GM23338 (cell line): ENCODE measurements around the gene ASPG. TPM values are rescaled to one million over a fixed set of nuclear protein-coding genes. Genes with fewer than 3 reads are reported as not detected.

Experiments used
- ATAC-seq: fragments of 200-7000 bp; cut with Tn5 transposase; 3 replicates; pipeline ENCODE4 v1.9.1; 2020
- DNase-seq: peaks from one replicate; pipeline ENCODE4 v3.0.0-alpha.2; 2015; ENCODE audit warnings: low spot score
- H2AFZ ChIP-seq: fragments of 200-600 bp; sonication (generic); 2 replicates; pipeline ENCODE4 v1.8.0; 2016; ENCODE audit warnings: antibody characterized with exemption, mild to moderate bottlenecking, moderate library complexity
- H3F3A ChIP-seq: fragments of 200-600 bp; sonication (generic); replicated peaks from 2 replicates; pipeline ENCODE4 v1.8.0; 2017; ENCODE audit warnings: antibody characterized with exemption, mixed run types, low read depth
- H3K27ac ChIP-seq: fragments of 200-600 bp; sonication (generic); 2 replicates; pipeline ENCODE4 v1.6.1; 2016; ENCODE audit warnings: low read depth
- H3K27me3 ChIP-seq: fragments of 200-600 bp; sonication (generic); 2 replicates; pipeline ENCODE4 v1.8.0; 2016; ENCODE audit warnings: mild to moderate bottlenecking, mixed run types, moderate library complexity; ENCODE audit not compliant: insufficient read depth
- H3K36me3 ChIP-seq: fragments of 200-600 bp; sonication (generic); 2 replicates; pipeline ENCODE4 v1.8.0; 2016; ENCODE audit warnings: mild to moderate bottlenecking; ENCODE audit not compliant: insufficient read depth
- H3K4me1 ChIP-seq: fragments of 200-600 bp; sonication (generic); 2 replicates; pipeline ENCODE4 v1.8.0; 2016; ENCODE audit warnings: mild to moderate bottlenecking, moderate library complexity; ENCODE audit not compliant: insufficient read depth
- H3K4me2 ChIP-seq: fragments of 200-600 bp; sonication (generic); 2 replicates; pipeline ENCODE4 v1.7.1; 2017; ENCODE audit warnings: mixed run types
- H3K4me3 ChIP-seq: fragments of 200-600 bp; sonication (generic); 2 replicates; pipeline ENCODE4 v1.6.1; 2016; ENCODE audit warnings: mixed run types
- H3K79me2 ChIP-seq: fragments of 200-600 bp; sonication (generic); replicated peaks from 2 replicates; pipeline ENCODE4 v1.8.0; 2017; ENCODE audit warnings: mild to moderate bottlenecking; ENCODE audit not compliant: insufficient read depth
- H3K9me2 ChIP-seq: fragments of 200-600 bp; sonication (generic); 2 replicates; pipeline ENCODE4 v1.8.0; 2017; ENCODE audit not compliant: insufficient read depth
- H4K20me1 ChIP-seq: fragments of 200-600 bp; sonication (generic); replicated peaks from 2 replicates; pipeline ENCODE4 v1.8.0; 2017; ENCODE audit warnings: mild to moderate bottlenecking; ENCODE audit not compliant: insufficient read depth
- H3K27ac Mint-ChIP-seq: 2 replicates; pipeline ENCODE4 v1.8.0; 2020; ENCODE audit warnings: inconsistent platforms, mild to moderate bottlenecking, moderate library complexity, mixed read lengths
- H3K27me3 Mint-ChIP-seq: 3 replicates; pipeline ENCODE4 v1.8.0; 2022; ENCODE audit warnings: low read depth, mild to moderate bottlenecking, moderate library complexity, mixed read lengths, inconsistent platforms; ENCODE audit not compliant: insufficient read depth, poor library complexity
- H3K36me3 Mint-ChIP-seq: 3 replicates; pipeline ENCODE4 v1.8.0; 2021; ENCODE audit warnings: low read depth, mild to moderate bottlenecking, inconsistent platforms, moderate library complexity, mixed read lengths
- H3K4me1 Mint-ChIP-seq: 3 replicates; pipeline ENCODE4 v1.8.0; 2020; ENCODE audit warnings: mild to moderate bottlenecking, inconsistent platforms, mixed read lengths
- H3K4me3 Mint-ChIP-seq: 3 replicates; pipeline ENCODE4 v1.8.0; 2021; ENCODE audit warnings: moderate library complexity, mild to moderate bottlenecking, inconsistent platforms, mixed read lengths
- H3K9me3 Mint-ChIP-seq: 3 replicates; pipeline ENCODE4 v1.8.0; 2020; ENCODE audit warnings: moderate library complexity, mild to moderate bottlenecking, inconsistent platforms, mixed read lengths
- EZH2 ChIP-seq: fragments of 200-600 bp; sonication (generic); IDR thresholded peaks from one replicate; pipeline ENCODE4 v1.8.0; 2017; ENCODE audit warnings: antibody characterized with exemption, mild to moderate bottlenecking, low read depth; ENCODE audit not compliant: unreplicated experiment
- JUNB ChIP-seq: IDR thresholded peaks from one replicate; pipeline ENCODE4 v1.6.1; 2016; ENCODE audit warnings: antibody characterized with exemption; ENCODE audit not compliant: unreplicated experiment
- POLR2AphosphoS5 ChIP-seq: IDR thresholded peaks from 2 replicates; pipeline ENCODE4 v1.6.1; 2016; ENCODE audit warnings: antibody characterized with exemption, low read depth
- STAT1 ChIP-seq: IDR thresholded peaks from one replicate; pipeline ENCODE4 v1.6.1; 2016; ENCODE audit warnings: antibody characterized with exemption; ENCODE audit not compliant: unreplicated experiment
- ZNF114 ChIP-seq: fragments of 250-450 bp; sonication (Bioruptor Pico); IDR thresholded peaks from 2 replicates; pipeline ENCODE4 v1.5.0; 2020; ENCODE audit warnings: mild to moderate bottlenecking, moderate library complexity
- ZNF331 ChIP-seq: fragments of 250-450 bp; sonication (Bioruptor Pico); IDR thresholded peaks from 2 replicates; pipeline ENCODE4 v1.5.0; 2020; ENCODE audit warnings: low read depth, mild to moderate bottlenecking, moderate library complexity
- polyA plus RNA-seq: library from polyadenylated mRNA; unstranded; fragments of >200 nt; fragmentation: Nextera tagmentation; extraction: Ambion mirVana; gene quantifications from 2 replicates; pipeline ENCODE4 v1.2.1, GENCODE V29; 2016
- total RNA-seq: library from RNA; depleted of rRNA; stranded (reverse); fragments of >200 nt; shearing (Covaris generic); gene quantifications from 2 replicates; pipeline ENCODE4 v1.2.3, GENCODE V29; 2014
- TF ChIP-seq, protein P1 (sequence below), 2 experiments: fragments of 200-600 bp in 1 of 2; sonication (generic) in 1 of 2; conservative IDR thresholded peaks; 2 replicates each; pipeline versions ENCODE4 v1.5.1 to v1.6.1; 2016 to 2017; ENCODE audit warnings: antibody characterized with exemption in 2 of 2, low read depth in 2 of 2, mild to moderate bottlenecking in 2 of 2, moderate library complexity in 1 of 2
- TF ChIP-seq, protein P2 (sequence below): IDR thresholded peaks from 2 replicates; pipeline ENCODE4 v1.6.1; 2016; ENCODE audit warnings: antibody characterized with exemption
- TF ChIP-seq, protein P3 (sequence below): IDR thresholded peaks from one replicate; pipeline ENCODE4 v1.6.1; 2018; ENCODE audit warnings: antibody characterized with exemption; ENCODE audit not compliant: unreplicated experiment

The ASPG gene
- total and polyA plus RNA-seq, 2 experiments from 2014 or later: 0.61 to 6.2 TPM

DNA sequence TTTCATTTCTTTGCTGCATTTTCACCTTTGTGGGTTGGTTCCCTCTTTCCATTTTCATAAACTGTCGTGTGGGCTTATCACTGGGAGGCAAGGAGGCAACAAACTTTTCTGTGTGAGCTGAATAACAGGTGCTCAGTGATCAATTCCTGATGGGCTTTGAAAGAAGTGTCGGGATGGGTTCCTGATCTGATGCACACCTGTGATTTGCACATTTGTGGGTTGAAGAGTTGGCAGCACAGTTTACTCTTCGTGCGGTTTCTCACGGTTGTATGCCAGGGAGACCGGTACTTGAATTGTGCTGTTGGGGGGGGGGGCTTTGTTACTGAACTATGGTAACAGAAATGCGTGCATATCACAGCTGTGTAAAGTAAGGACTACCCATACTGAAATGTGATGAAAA, 16.0 kb upstream of the ASPG start:
- no peak overlapping the region for H3K4me3 Mint-ChIP-seq
- Histone ChIP-seq H2AFZ (no peak overlapping the region), H3K27ac (no peak overlapping the region), H3F3A (no peaks in the 10 kb centered on the region), H3K4me3 (no peak overlapping the region), H3K36me3 (no peaks in the 10 kb centered on the region; the same call in 1 of the 2 replicates), H3K4me2 (no peak overlapping the region), H3K27me3 (no peaks in the 10 kb centered on the region), H4K20me1 (no peaks in the 10 kb centered on the region), H3K4me1 (no peaks in the 10 kb centered on the region), H3K79me2 (no peaks in the 10 kb centered on the region), H3K9me2 (peaks cover 9% of the 10 kb centered on the region)
- TF ChIP-seq, protein P1, sequence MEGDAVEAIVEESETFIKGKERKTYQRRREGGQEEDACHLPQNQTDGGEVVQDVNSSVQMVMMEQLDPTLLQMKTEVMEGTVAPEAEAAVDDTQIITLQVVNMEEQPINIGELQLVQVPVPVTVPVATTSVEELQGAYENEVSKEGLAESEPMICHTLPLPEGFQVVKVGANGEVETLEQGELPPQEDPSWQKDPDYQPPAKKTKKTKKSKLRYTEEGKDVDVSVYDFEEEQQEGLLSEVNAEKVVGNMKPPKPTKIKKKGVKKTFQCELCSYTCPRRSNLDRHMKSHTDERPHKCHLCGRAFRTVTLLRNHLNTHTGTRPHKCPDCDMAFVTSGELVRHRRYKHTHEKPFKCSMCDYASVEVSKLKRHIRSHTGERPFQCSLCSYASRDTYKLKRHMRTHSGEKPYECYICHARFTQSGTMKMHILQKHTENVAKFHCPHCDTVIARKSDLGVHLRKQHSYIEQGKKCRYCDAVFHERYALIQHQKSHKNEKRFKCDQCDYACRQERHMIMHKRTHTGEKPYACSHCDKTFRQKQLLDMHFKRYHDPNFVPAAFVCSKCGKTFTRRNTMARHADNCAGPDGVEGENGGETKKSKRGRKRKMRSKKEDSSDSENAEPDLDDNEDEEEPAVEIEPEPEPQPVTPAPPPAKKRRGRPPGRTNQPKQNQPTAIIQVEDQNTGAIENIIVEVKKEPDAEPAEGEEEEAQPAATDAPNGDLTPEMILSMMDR (conservative IDR thresholded peaks at IDR 0.05; ENCODE audit: low read depth in 2 of 2): no peak
- TF ChIP-seq POLR2AphosphoS5 (no peak), JUNB (no peak), STAT1 (no peak)
- no peak for DNase-seq
- H3K9me3 Mint-ChIP-seq: peaks cover 53% of the 10 kb centered on the region
- H3K4me1 Mint-ChIP-seq: no peaks in the 10 kb centered on the region
- peaks cover 10% of the 10 kb centered on the region for H3K27me3 Mint-ChIP-seq
- peaks cover 14% of the 10 kb centered on the region for H3K36me3 Mint-ChIP-seq
- no peak for ATAC-seq
- no peak overlapping the region for H3K27ac Mint-ChIP-seq

GRCh38 chr14:104072586-104072985, 12.9 kb upstream of the ASPG start:
- Histone ChIP-seq H3K9me2 (peaks cover 9% of the 10 kb centered on the region), H3F3A (no peaks in the 10 kb centered on the region), H2AFZ (no peak overlapping the region), H3K4me1 (no peaks in the 10 kb centered on the region), H4K20me1 (no peaks in the 10 kb centered on the region), H3K4me3 (no peak overlapping the region), H3K4me2 (no peak overlapping the region), H3K27ac (no peak overlapping the region), H3K36me3 (no peaks in the 10 kb centered on the region), H3K27me3 (no peaks in the 10 kb centered on the region), H3K79me2 (no peaks in the 10 kb centered on the region)
- no peak for TF ChIP-seq EZH2
- TF ChIP-seq, protein P1 (conservative IDR thresholded peaks at IDR 0.05; ENCODE audit: low read depth in 2 of 2): no peak
- TF ChIP-seq, protein P2, sequence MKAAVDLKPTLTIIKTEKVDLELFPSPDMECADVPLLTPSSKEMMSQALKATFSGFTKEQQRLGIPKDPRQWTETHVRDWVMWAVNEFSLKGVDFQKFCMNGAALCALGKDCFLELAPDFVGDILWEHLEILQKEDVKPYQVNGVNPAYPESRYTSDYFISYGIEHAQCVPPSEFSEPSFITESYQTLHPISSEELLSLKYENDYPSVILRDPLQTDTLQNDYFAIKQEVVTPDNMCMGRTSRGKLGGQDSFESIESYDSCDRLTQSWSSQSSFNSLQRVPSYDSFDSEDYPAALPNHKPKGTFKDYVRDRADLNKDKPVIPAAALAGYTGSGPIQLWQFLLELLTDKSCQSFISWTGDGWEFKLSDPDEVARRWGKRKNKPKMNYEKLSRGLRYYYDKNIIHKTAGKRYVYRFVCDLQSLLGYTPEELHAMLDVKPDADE: no peak
- no peak for TF ChIP-seq ZNF331 (CRISPR knock-in tag)
- no peak for TF ChIP-seq STAT1
- TF ChIP-seq, protein P3, sequence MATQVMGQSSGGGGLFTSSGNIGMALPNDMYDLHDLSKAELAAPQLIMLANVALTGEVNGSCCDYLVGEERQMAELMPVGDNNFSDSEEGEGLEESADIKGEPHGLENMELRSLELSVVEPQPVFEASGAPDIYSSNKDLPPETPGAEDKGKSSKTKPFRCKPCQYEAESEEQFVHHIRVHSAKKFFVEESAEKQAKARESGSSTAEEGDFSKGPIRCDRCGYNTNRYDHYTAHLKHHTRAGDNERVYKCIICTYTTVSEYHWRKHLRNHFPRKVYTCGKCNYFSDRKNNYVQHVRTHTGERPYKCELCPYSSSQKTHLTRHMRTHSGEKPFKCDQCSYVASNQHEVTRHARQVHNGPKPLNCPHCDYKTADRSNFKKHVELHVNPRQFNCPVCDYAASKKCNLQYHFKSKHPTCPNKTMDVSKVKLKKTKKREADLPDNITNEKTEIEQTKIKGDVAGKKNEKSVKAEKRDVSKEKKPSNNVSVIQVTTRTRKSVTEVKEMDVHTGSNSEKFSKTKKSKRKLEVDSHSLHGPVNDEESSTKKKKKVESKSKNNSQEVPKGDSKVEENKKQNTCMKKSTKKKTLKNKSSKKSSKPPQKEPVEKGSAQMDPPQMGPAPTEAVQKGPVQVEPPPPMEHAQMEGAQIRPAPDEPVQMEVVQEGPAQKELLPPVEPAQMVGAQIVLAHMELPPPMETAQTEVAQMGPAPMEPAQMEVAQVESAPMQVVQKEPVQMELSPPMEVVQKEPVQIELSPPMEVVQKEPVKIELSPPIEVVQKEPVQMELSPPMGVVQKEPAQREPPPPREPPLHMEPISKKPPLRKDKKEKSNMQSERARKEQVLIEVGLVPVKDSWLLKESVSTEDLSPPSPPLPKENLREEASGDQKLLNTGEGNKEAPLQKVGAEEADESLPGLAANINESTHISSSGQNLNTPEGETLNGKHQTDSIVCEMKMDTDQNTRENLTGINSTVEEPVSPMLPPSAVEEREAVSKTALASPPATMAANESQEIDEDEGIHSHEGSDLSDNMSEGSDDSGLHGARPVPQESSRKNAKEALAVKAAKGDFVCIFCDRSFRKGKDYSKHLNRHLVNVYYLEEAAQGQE: no peak
- TF ChIP-seq JUNB: no peak
- TF ChIP-seq ZNF114 (CRISPR knock-in tag): no peak
- no peaks in the 10 kb centered on the region; the same call in 2 of the 3 replicates for H3K4me1 Mint-ChIP-seq
- peaks cover 1% of the 10 kb centered on the region; the same call in 2 of the 3 replicates for H3K36me3 Mint-ChIP-seq
- no peaks in the 10 kb centered on the region for H3K27me3 Mint-ChIP-seq
- ATAC-seq (no peak), DNase-seq (no peak)
- no peak overlapping the region for H3K4me3 Mint-ChIP-seq
- H3K27ac Mint-ChIP-seq: no peak overlapping the region
- H3K9me3 Mint-ChIP-seq: peaks cover 27% of the 10 kb centered on the region
